ENCODE data around the gene CKAP2L.

DNA sequence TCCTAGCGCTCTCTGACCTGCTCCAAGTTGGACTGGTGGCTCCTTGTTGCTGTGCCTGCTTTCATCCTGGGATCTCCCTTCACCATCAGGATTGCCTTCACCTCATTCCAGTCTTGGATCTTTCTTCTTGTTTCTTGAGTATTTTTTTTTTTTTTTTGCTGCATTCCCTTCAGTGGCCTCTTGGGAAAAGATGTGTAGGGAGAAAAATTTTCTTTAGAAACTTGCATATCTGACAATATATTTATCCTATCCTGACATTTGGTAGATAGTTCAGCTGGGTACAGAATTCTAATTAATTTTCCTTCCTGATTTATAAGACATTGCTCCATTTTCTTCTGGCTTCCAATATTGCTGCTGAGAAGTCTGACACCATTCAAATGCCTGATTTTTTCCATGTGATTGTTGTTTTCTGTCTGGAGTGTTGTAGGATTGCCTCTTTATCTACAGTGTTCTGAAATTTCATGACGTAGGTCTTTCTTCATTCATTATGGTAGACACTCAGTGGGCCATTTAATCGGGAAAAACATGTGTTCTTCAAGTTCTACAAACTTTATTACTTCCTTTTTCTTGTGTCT lies 42.9 kb upstream of the CKAP2L start:
- TF ChIP-seq EZH2 (IDR thresholded peaks at IDR 0.05; ENCODE audit: low read depth, unreplicated experiment) (no peak), CTCF (conservative IDR thresholded peaks at IDR 0.05; ENCODE audit: low read depth in 2 of 2) (peak in 1 of 2 experiments; percentile 34; a peak in 1 of 4 replicates), JUNB (IDR thresholded peaks at IDR 0.05; ENCODE audit: unreplicated experiment) (no peak), POLR2AphosphoS5 (IDR thresholded peaks at IDR 0.05; ENCODE audit: low read depth) (no peak), CREB1 (CRISPR knock-in tag; IDR thresholded peaks at IDR 0.05; ENCODE audit: low read depth) (no peak), ZNF331 (CRISPR knock-in tag; IDR thresholded peaks at IDR 0.05; ENCODE audit: low read depth) (no peak)
- TF ChIP-seq, protein P1, sequence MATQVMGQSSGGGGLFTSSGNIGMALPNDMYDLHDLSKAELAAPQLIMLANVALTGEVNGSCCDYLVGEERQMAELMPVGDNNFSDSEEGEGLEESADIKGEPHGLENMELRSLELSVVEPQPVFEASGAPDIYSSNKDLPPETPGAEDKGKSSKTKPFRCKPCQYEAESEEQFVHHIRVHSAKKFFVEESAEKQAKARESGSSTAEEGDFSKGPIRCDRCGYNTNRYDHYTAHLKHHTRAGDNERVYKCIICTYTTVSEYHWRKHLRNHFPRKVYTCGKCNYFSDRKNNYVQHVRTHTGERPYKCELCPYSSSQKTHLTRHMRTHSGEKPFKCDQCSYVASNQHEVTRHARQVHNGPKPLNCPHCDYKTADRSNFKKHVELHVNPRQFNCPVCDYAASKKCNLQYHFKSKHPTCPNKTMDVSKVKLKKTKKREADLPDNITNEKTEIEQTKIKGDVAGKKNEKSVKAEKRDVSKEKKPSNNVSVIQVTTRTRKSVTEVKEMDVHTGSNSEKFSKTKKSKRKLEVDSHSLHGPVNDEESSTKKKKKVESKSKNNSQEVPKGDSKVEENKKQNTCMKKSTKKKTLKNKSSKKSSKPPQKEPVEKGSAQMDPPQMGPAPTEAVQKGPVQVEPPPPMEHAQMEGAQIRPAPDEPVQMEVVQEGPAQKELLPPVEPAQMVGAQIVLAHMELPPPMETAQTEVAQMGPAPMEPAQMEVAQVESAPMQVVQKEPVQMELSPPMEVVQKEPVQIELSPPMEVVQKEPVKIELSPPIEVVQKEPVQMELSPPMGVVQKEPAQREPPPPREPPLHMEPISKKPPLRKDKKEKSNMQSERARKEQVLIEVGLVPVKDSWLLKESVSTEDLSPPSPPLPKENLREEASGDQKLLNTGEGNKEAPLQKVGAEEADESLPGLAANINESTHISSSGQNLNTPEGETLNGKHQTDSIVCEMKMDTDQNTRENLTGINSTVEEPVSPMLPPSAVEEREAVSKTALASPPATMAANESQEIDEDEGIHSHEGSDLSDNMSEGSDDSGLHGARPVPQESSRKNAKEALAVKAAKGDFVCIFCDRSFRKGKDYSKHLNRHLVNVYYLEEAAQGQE (IDR thresholded peaks at IDR 0.05; ENCODE audit: unreplicated experiment): no peak
- TF ChIP-seq, protein P2, sequence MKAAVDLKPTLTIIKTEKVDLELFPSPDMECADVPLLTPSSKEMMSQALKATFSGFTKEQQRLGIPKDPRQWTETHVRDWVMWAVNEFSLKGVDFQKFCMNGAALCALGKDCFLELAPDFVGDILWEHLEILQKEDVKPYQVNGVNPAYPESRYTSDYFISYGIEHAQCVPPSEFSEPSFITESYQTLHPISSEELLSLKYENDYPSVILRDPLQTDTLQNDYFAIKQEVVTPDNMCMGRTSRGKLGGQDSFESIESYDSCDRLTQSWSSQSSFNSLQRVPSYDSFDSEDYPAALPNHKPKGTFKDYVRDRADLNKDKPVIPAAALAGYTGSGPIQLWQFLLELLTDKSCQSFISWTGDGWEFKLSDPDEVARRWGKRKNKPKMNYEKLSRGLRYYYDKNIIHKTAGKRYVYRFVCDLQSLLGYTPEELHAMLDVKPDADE (IDR thresholded peaks at IDR 0.05): no peak

Data from GM23338 (cell line).